ENCODE data around the gene CFAP251. TPM values are rescaled to one million over a fixed set of nuclear protein-coding genes. Genes with fewer than 3 reads are reported as not detected.

The CFAP251 gene
- polyA plus RNA-seq, 1 donor from 2014 or later: 4.0 TPM

GRCh38 chr12:121946313-121947025 is 28.1 kb downstream of the CFAP251 start:
- TF ChIP-seq CTCF (IDR thresholded peaks at IDR 0.05; ENCODE audit: poor library complexity, severe bottlenecking) (no peak), RAD21 (conservative IDR thresholded peaks at IDR 0.05) (no peak), TAF1 (IDR thresholded peaks at IDR 0.05; ENCODE audit: low read depth) (no peak), EZH2 (IDR thresholded peaks at IDR 0.05; ENCODE audit: borderline replicate concordance, insufficient read depth, low read length, poor library complexity, severe bottlenecking) (no peak), SMC3 (conservative IDR thresholded peaks at IDR 0.05; ENCODE audit: poor library complexity) (no peak), EP300 (conservative IDR thresholded peaks at IDR 0.05; ENCODE audit: poor library complexity, severe bottlenecking) (no peak), REST (IDR thresholded peaks at IDR 0.05; ENCODE audit: borderline replicate concordance) (no peak), POLR2AphosphoS5 (IDR thresholded peaks at IDR 0.05) (no peak), MXI1 (conservative IDR thresholded peaks at IDR 0.05; ENCODE audit: poor library complexity, severe bottlenecking) (no peak)
- H3K27ac ChIP-seq (ENCODE audit: low read length): no peak overlapping the region

GRCh38 chr12:121947981-121948380 is 29.6 kb downstream of the CFAP251 start:
- no peaks in the 10 kb centered on the region for H3K27me3 ChIP-seq (ENCODE audit: insufficient read depth, low read depth, low read length)
- no peaks in the 10 kb centered on the region for H3F3A ChIP-seq (ENCODE audit: insufficient read depth, low read length, poor library complexity, severe bottlenecking)
- no peak overlapping the region for H3K9ac ChIP-seq (ENCODE audit: low read length)
- H3K4me3 ChIP-seq (ENCODE audit: low read length): no peak overlapping the region
- H3K79me2 ChIP-seq (replicated peaks; ENCODE audit: insufficient read depth, low read length): no peaks in the 10 kb centered on the region
- H2AFZ ChIP-seq (ENCODE audit: low read depth, low read length): no peak overlapping the region
- H4K20me1 ChIP-seq (ENCODE audit: insufficient read depth): no peaks in the 10 kb centered on the region
- no peaks in the 10 kb centered on the region for H3K9me2 ChIP-seq (ENCODE audit: insufficient read depth, low read length)
- H3K4me2 ChIP-seq (ENCODE audit: low read length): no peak overlapping the region
- TF ChIP-seq RAD21 (conservative IDR thresholded peaks at IDR 0.05): no peak
- no peak for TF ChIP-seq REST (IDR thresholded peaks at IDR 0.05; ENCODE audit: borderline replicate concordance)
- no peak for TF ChIP-seq MXI1 (conservative IDR thresholded peaks at IDR 0.05; ENCODE audit: poor library complexity, severe bottlenecking)
- TF ChIP-seq EP300 (conservative IDR thresholded peaks at IDR 0.05; ENCODE audit: poor library complexity, severe bottlenecking): no peak
- no peak for TF ChIP-seq POLR2AphosphoS5 (IDR thresholded peaks at IDR 0.05)
- no peak for TF ChIP-seq EZH2 (IDR thresholded peaks at IDR 0.05; ENCODE audit: borderline replicate concordance, insufficient read depth, low read length, poor library complexity, severe bottlenecking)
- TF ChIP-seq SMC3 (conservative IDR thresholded peaks at IDR 0.05; ENCODE audit: poor library complexity): no peak
- no peak for TF ChIP-seq CTCF (IDR thresholded peaks at IDR 0.05; ENCODE audit: poor library complexity, severe bottlenecking)
- TF ChIP-seq TAF1 (IDR thresholded peaks at IDR 0.05; ENCODE audit: low read depth): no peak
- no peak overlapping the region for H3K27ac ChIP-seq (ENCODE audit: low read length)
- H3K36me3 ChIP-seq (ENCODE audit: insufficient read depth, low read length): no peaks in the 10 kb centered on the region
- H3K9me3 ChIP-seq (ENCODE audit: low read length): no peaks in the 10 kb centered on the region

More at GRCh38 chr12:121946313-121947025, 28.1 kb downstream of the CFAP251 start:
- Histone ChIP-seq H3K4me2 (ENCODE audit: low read length) (no peak overlapping the region), H3K36me3 (ENCODE audit: insufficient read depth, low read length) (no peaks in the 10 kb centered on the region), H4K20me1 (ENCODE audit: insufficient read depth) (no peaks in the 10 kb centered on the region), H3F3A (ENCODE audit: insufficient read depth, low read length, poor library complexity, severe bottlenecking) (no peaks in the 10 kb centered on the region), H3K27me3 (ENCODE audit: insufficient read depth, low read depth, low read length) (no peaks in the 10 kb centered on the region), H3K79me2 (replicated peaks; ENCODE audit: insufficient read depth, low read length) (no peaks in the 10 kb centered on the region), H3K4me3 (ENCODE audit: low read length) (no peak overlapping the region), H3K9ac (ENCODE audit: low read length) (no peak overlapping the region), H3K9me3 (ENCODE audit: low read length) (no peaks in the 10 kb centered on the region), H2AFZ (ENCODE audit: low read depth, low read length) (no peak overlapping the region), H3K9me2 (ENCODE audit: insufficient read depth, low read length) (no peaks in the 10 kb centered on the region)
